ENCODE measurements around the gene PCDHA1. TPM values are rescaled to one million over a fixed set of nuclear protein-coding genes. Genes with fewer than 3 reads are reported as not detected.
A peak's percentile ranks its signal among the peaks of the same experiment; 100 is the strongest.
"Not testable (repeated sequence)": the region's sequence is repeated elsewhere in the genome, so short reads cannot be mapped to it uniquely, and the experiment has no call there.

PCDHA1 gene
- total RNA-seq, 1 donor from 2014 or later, result not detected

- ATAC-seq (no peak), DNase-seq (no peak)
- H3K27ac ChIP-seq, result no peak overlapping the region
- no peak overlapping the region for H3K4me3 ChIP-seq
- H3K36me3 ChIP-seq, result no peaks in the 10 kb centered on the region
- H3K27me3 ChIP-seq, result no peaks in the 10 kb centered on the region
- no peaks in the 10 kb centered on the region for H3K4me1 ChIP-seq
- peaks cover 89% of the 10 kb centered on the region for H3K9me3 ChIP-seq
- TF ChIP-seq CTCF (IDR thresholded peaks at IDR 0.05), result no peak
- intact Hi-C loops (cut with DNase I), result no loop called here
Observed at GRCh38 chr5:140767444-140767843, 18.5 kb upstream of the PCDHA1 start.

- DNase-seq (no peak), ATAC-seq (no peak)
- no peaks in the 10 kb centered on the region for H3K36me3 ChIP-seq
- no peak overlapping the region for H3K4me3 ChIP-seq
- no peaks in the 10 kb centered on the region for H3K4me1 ChIP-seq
- intact Hi-C loops (cut with DNase I), result no loop called here
- peaks cover 24% of the 10 kb centered on the region for H3K9me3 ChIP-seq
- H3K27ac ChIP-seq, result no peak overlapping the region
- peaks cover under 1% of the 10 kb centered on the region for H3K27me3 ChIP-seq
- TF ChIP-seq CTCF (IDR thresholded peaks at IDR 0.05), result no peak
Observed at GRCh38 chr5:140780512-140780911, 5.4 kb upstream of the PCDHA1 start.

- H3K36me3 ChIP-seq; ATAC-seq; intact Hi-C loops (cut with DNase I); H3K4me3 ChIP-seq; H3K27ac ChIP-seq; H3K4me1 ChIP-seq; DNase-seq; H3K9me3 ChIP-seq: not testable (repeated sequence)
- H3K27me3 ChIP-seq, result peaks cover 33% of the 10 kb centered on the region
Observed at GRCh38 chr5:140787422-140787821, 1.5 kb downstream of the PCDHA1 start.

GRCh38 chr5:140787849-140788504, 2.0 kb downstream of the PCDHA1 start:
- H3K9me3 ChIP-seq; intact Hi-C loops (cut with DNase I); H3K36me3 ChIP-seq; H3K4me1 ChIP-seq; H3K4me3 ChIP-seq; ATAC-seq; DNase-seq; H3K27ac ChIP-seq: not testable (repeated sequence)
- H3K27me3 ChIP-seq, result peaks cover 33% of the 10 kb centered on the region

GRCh38 chr5:140791089-140791488, 5.1 kb downstream of the PCDHA1 start:
- no peak for ATAC-seq
- peaks cover 39% of the 10 kb centered on the region for H3K27me3 ChIP-seq
- H3K9me3 ChIP-seq, result peaks cover 8% of the 10 kb centered on the region
- intact Hi-C loops (cut with DNase I), result no loop called here
- no peak overlapping the region for H3K4me3 ChIP-seq
- H3K4me1 ChIP-seq, result no peaks in the 10 kb centered on the region
- no peaks in the 10 kb centered on the region for H3K36me3 ChIP-seq
- no peak for TF ChIP-seq CTCF (IDR thresholded peaks at IDR 0.05)
- DNase-seq, result no peak
- H3K27ac ChIP-seq, result no peak overlapping the region

- intact Hi-C loops (cut with DNase I), result no loop called here
- H3K4me3 ChIP-seq, result peak within 1 kb of the TSS; percentile 30
- DNase-seq (no peak), ATAC-seq (no peak)
- no peaks in the 10 kb centered on the region for H3K36me3 ChIP-seq
- TF ChIP-seq CTCF (IDR thresholded peaks at IDR 0.05), result peak; percentile 28
- peaks cover 17% of the 10 kb centered on the region for H3K27me3 ChIP-seq
- no peak within 1 kb of the TSS for H3K27ac ChIP-seq
- H3K4me1 ChIP-seq, result no peaks in the 10 kb centered on the region
- H3K9me3 ChIP-seq, result peaks cover 8% of the 10 kb centered on the region
Observed at GRCh38 chr5:140794595-140795258, 8.8 kb downstream of the PCDHA1 start, which contains the start of gene PCDHA2. PCDHA2 (plus strand) TSS chr5:140794852.
